Fibroblast of lung (primary cell): ENCODE results near the gene PAM. TPM values are rescaled to one million over a fixed set of nuclear protein-coding genes. Genes with fewer than 3 reads are reported as not detected.

Experiments used
- DNase-seq, 2 donors: peaks; one replicate each; pipeline versions ENCODE4 v3.0.0 to v3.0.0-alpha.2; 2010; ENCODE audit warnings: low read depth in 2 of 2
- H2AFZ ChIP-seq: 2 replicates; pipeline ENCODE4 v1.5.1; 2012; ENCODE audit warnings: low read length, control low read depth, inconsistent platforms
- H3K27ac ChIP-seq: 2 replicates; pipeline ENCODE4 v1.5.1; 2011; ENCODE audit warnings: low read length, control low read depth; ENCODE audit not compliant: insufficient read depth
- H3K27me3 ChIP-seq: 2 replicates; pipeline ENCODE4 v1.5.1; 2011; ENCODE audit warnings: mild to moderate bottlenecking, low read length; ENCODE audit not compliant: control insufficient read depth, insufficient read depth
- H3K36me3 ChIP-seq: 2 replicates; pipeline ENCODE4 v1.5.1; 2011; ENCODE audit warnings: low read length; ENCODE audit not compliant: control insufficient read depth, insufficient read depth
- H3K4me1 ChIP-seq: 2 replicates; pipeline ENCODE4 v1.5.1; 2011; ENCODE audit warnings: low read length; ENCODE audit not compliant: control insufficient read depth, insufficient read depth; ENCODE audit errors: extremely low read depth
- H3K4me2 ChIP-seq: 2 replicates; pipeline ENCODE4 v1.5.1; 2011; ENCODE audit warnings: low read length, control low read depth; ENCODE audit not compliant: insufficient read depth; ENCODE audit errors: extremely low read depth
- H3K4me3 ChIP-seq, 4 experiments: fragments of 200-600 bp in 1 of 4; sonication (generic) in 1 of 4; replicated peaks in 1 of 4; 2 replicates each; pipeline ENCODE4 v1.5.1; 2011 to 2016; ENCODE audit warnings: low read length in 4 of 4, low read depth in 3 of 4, mild to moderate bottlenecking in 3 of 4, control low read depth in 2 of 4, inconsistent platforms in 1 of 4, mixed read lengths in 1 of 4; ENCODE audit not compliant: insufficient read depth in 1 of 4; ENCODE audit errors: control extremely low read depth in 1 of 4
- H3K79me2 ChIP-seq: 2 replicates; pipeline ENCODE4 v1.5.1; 2012; ENCODE audit warnings: mild to moderate bottlenecking, low read length, inconsistent platforms; ENCODE audit not compliant: control insufficient read depth, insufficient read depth
- H3K9ac ChIP-seq: 2 replicates; pipeline ENCODE4 v1.5.1; 2011; ENCODE audit warnings: mild to moderate bottlenecking, low read length, control low read depth; ENCODE audit not compliant: insufficient read depth
- H3K9me3 ChIP-seq: 2 replicates; pipeline ENCODE4 v1.5.1; 2012; ENCODE audit warnings: low read depth, low read length; ENCODE audit not compliant: control insufficient read depth, insufficient read depth
- H4K20me1 ChIP-seq: 2 replicates; pipeline ENCODE4 v1.5.1; 2011; ENCODE audit warnings: low read length; ENCODE audit not compliant: control insufficient read depth, insufficient read depth; ENCODE audit errors: extremely low read depth
- CTCF ChIP-seq, 2 donors: IDR thresholded peaks in 1 of 2; conservative IDR thresholded peaks in 1 of 2; 1 replicate in 1 of 2; 2 replicates in 1 of 2; pipeline ENCODE4 v1.5.1; 2011 to 2012; ENCODE audit warnings: low read length in 2 of 2, control low read depth in 1 of 2, inconsistent platforms in 1 of 2, low read depth in 1 of 2, mild to moderate bottlenecking in 1 of 2
- EZH2 ChIP-seq: IDR thresholded peaks from 2 replicates; pipeline ENCODE4 v1.5.1; 2012; ENCODE audit warnings: low read length, control low read depth, mild to moderate bottlenecking; ENCODE audit errors: missing control alignments
- polyA plus RNA-seq, 2 donors: library from polyadenylated mRNA; depleted of rRNA in 1 of 2; stranded (reverse) in 1 of 2; unstranded in 1 of 2; fragments of >200 nt; gene quantifications; 2 replicates each; pipeline ENCODE4 v1.2.1, GENCODE V29; 2011 to 2012; ENCODE audit warnings: missing spikeins in 1 of 2
- total RNA-seq: library from RNA; depleted of rRNA; stranded (reverse); fragments of >200 nt; gene quantifications from 2 replicates; pipeline ENCODE4 v1.2.1, GENCODE V29; 2014

The PAM gene
- total and polyA plus RNA-seq, 2 donors (not counting 1 experiment from before 2014, with no cell fraction given): 404 to 405 TPM

- Histone ChIP-seq H3K79me2 (no peaks in the 10 kb centered on the region), H3K27ac (no peak overlapping the region), H3K4me3 (no peak overlapping the region), H3K27me3 (no peaks in the 10 kb centered on the region), H4K20me1 (no peaks in the 10 kb centered on the region), H3K36me3 (no peaks in the 10 kb centered on the region), H3K9me3 (no peaks in the 10 kb centered on the region), H3K4me1 (no peaks in the 10 kb centered on the region), H2AFZ (no peak overlapping the region), H3K9ac (no peak overlapping the region), H3K4me2 (no peak overlapping the region)
- TF ChIP-seq EZH2 (no peak), CTCF (conservative IDR thresholded peaks at IDR 0.05 in 1 of 2, IDR thresholded peaks at IDR 0.05 in 1 of 2; ENCODE audit: low read depth in 1 of 2, low read length in 2 of 2) (no peak)
- peak in 1 of 2 donors; percentile 21 for DNase-seq
Measured at GRCh38 chr5:102991802-102992201, 236.7 kb downstream of the PAM start.

GRCh38 chr5:102996011-102996575, 241.0 kb downstream of the PAM start:
- no peak overlapping the region for H2AFZ ChIP-seq
- no peaks in the 10 kb centered on the region for H3K27me3 ChIP-seq
- no peak for DNase-seq
- no peaks in the 10 kb centered on the region for H3K79me2 ChIP-seq
- H3K9ac ChIP-seq: no peak overlapping the region
- no peaks in the 10 kb centered on the region for H3K4me1 ChIP-seq
- H3K27ac ChIP-seq: no peak overlapping the region
- H3K9me3 ChIP-seq: no peaks in the 10 kb centered on the region
- TF ChIP-seq CTCF (conservative IDR thresholded peaks at IDR 0.05 in 1 of 2, IDR thresholded peaks at IDR 0.05 in 1 of 2; ENCODE audit: low read depth in 1 of 2, low read length in 2 of 2) (no peak), EZH2 (no peak)
- H4K20me1 ChIP-seq: no peaks in the 10 kb centered on the region
- H3K4me2 ChIP-seq: no peak overlapping the region
- H3K4me3 ChIP-seq: no peak overlapping the region
- H3K36me3 ChIP-seq: no peaks in the 10 kb centered on the region

- peak in 1 of 2 donors; percentile 6 for DNase-seq
- Histone ChIP-seq H3K9ac (no peak overlapping the region), H3K9me3 (no peaks in the 10 kb centered on the region), H4K20me1 (no peaks in the 10 kb centered on the region), H3K27me3 (no peaks in the 10 kb centered on the region), H3K79me2 (no peaks in the 10 kb centered on the region), H3K4me2 (no peak overlapping the region), H3K4me1 (no peaks in the 10 kb centered on the region), H3K36me3 (no peaks in the 10 kb centered on the region), H2AFZ (no peak overlapping the region), H3K27ac (no peak overlapping the region), H3K4me3 (no peak overlapping the region)
- TF ChIP-seq CTCF (conservative IDR thresholded peaks at IDR 0.05 in 1 of 2, IDR thresholded peaks at IDR 0.05 in 1 of 2; ENCODE audit: low read depth in 1 of 2, low read length in 2 of 2): no peak
Measured at GRCh38 chr5:102998224-102998623, 243.1 kb downstream of the PAM start.
